ENCODE measurements around the gene CASP4.
A peak's percentile ranks its signal among the peaks of the same experiment; 100 is the strongest.
"Not testable (repeated sequence)": the region's sequence is repeated elsewhere in the genome, so short reads cannot be mapped to it uniquely, and the experiment has no call there.

The CASP4 gene

GRCh38 chr11:104964247-104964646 lies 4.1 kb downstream of the CASP4 start:
- H3K4me3 ChIP-seq (ENCODE audit: low read depth, low read length), result no peak overlapping the region
- no peak for DNase-seq (ENCODE audit: low read depth)

- no peak for DNase-seq (ENCODE audit: low read depth)
- H3K4me3 ChIP-seq (ENCODE audit: low read depth, low read length), result no peak overlapping the region
Observed at GRCh38 chr11:104962852-104963251, 5.5 kb downstream of the CASP4 start.

GRCh38 chr11:104957280-104957679 lies 11.1 kb downstream of the CASP4 start:
- no peak for DNase-seq (ENCODE audit: low read depth)
- H3K4me3 ChIP-seq (ENCODE audit: low read depth, low read length), result no peak overlapping the region

GRCh38 chr11:104956528-104956927 lies 11.8 kb downstream of the CASP4 start:
- DNase-seq (ENCODE audit: low read depth), result no peak
- H3K4me3 ChIP-seq (ENCODE audit: low read depth, low read length), result no peak overlapping the region

- no peak overlapping the region for H3K4me3 ChIP-seq (ENCODE audit: low read depth, low read length)
- no peak for DNase-seq (ENCODE audit: low read depth)
Observed at GRCh38 chr11:104946907-104947306, 21.5 kb downstream of the CASP4 start.

- no peak for DNase-seq (ENCODE audit: low read depth)
- H3K4me3 ChIP-seq (ENCODE audit: low read depth, low read length), result no peak overlapping the region
Observed at GRCh38 chr11:104944076-104944475, 24.3 kb downstream of the CASP4 start.

GRCh38 chr11:104943561-104943960 lies 24.8 kb downstream of the CASP4 start:
- no peak overlapping the region for H3K4me3 ChIP-seq (ENCODE audit: low read depth, low read length)
- no peak for DNase-seq (ENCODE audit: low read depth)

- H3K4me3 ChIP-seq (ENCODE audit: low read depth, low read length), result no peak overlapping the region
- no peak for DNase-seq (ENCODE audit: low read depth)
Observed at GRCh38 chr11:104934594-104934993, 33.8 kb downstream of the CASP4 start.

GRCh38 chr11:104934073-104934472 lies 34.3 kb downstream of the CASP4 start:
- not testable (repeated sequence) for DNase-seq (ENCODE audit: low read depth)

GRCh38 chr11:104928811-104929210 lies 39.6 kb downstream of the CASP4 start:
- no peak overlapping the region for H3K4me3 ChIP-seq (ENCODE audit: low read depth, low read length)
- no peak for DNase-seq (ENCODE audit: low read depth)

More at GRCh38 chr11:104934073-104934472, 34.3 kb downstream of the CASP4 start:
- not testable (repeated sequence) for H3K4me3 ChIP-seq (ENCODE audit: low read depth, low read length)

- no peak overlapping the region for H3K4me3 ChIP-seq (ENCODE audit: low read depth, low read length)
- no peak for DNase-seq (ENCODE audit: low read depth)
Observed at GRCh38 chr11:104926771-104927611, 41.4 kb downstream of the CASP4 start.

- no peak for DNase-seq (ENCODE audit: low read depth)
- no peak overlapping the region for H3K4me3 ChIP-seq (ENCODE audit: low read depth, low read length)
Observed at GRCh38 chr11:104925850-104926249, 42.5 kb downstream of the CASP4 start.

GRCh38 chr11:104918113-104918824 lies 50.1 kb downstream of the CASP4 start:
- peak; percentile 42 for DNase-seq (ENCODE audit: low read depth)
- H3K4me3 ChIP-seq (ENCODE audit: low read depth, low read length), result peak overlapping the region; percentile 31

- DNase-seq (ENCODE audit: low read depth), result no peak
Observed at GRCh38 chr11:104917271-104918112, 50.9 kb downstream of the CASP4 start.

GRCh38 chr11:104916442-104916841 lies 51.9 kb downstream of the CASP4 start:
- DNase-seq (ENCODE audit: low read depth), result no peak
- H3K4me3 ChIP-seq (ENCODE audit: low read depth, low read length), result no peak overlapping the region

More at GRCh38 chr11:104917271-104918112, 50.9 kb downstream of the CASP4 start:
- H3K4me3 ChIP-seq (ENCODE audit: low read depth, low read length), result peak overlapping the region; percentile 31

- DNase-seq (ENCODE audit: low read depth), result no peak
- H3K4me3 ChIP-seq (ENCODE audit: low read depth, low read length), result no peak overlapping the region
Observed at GRCh38 chr11:104912102-104912501, 56.3 kb downstream of the CASP4 start.

- no peak for DNase-seq (ENCODE audit: low read depth)
- no peak overlapping the region for H3K4me3 ChIP-seq (ENCODE audit: low read depth, low read length)
Observed at GRCh38 chr11:104908186-104908531, 60.2 kb downstream of the CASP4 start.

- DNase-seq (ENCODE audit: low read depth), result peak; percentile 59
- no peak overlapping the region for H3K4me3 ChIP-seq (ENCODE audit: low read depth, low read length)
Observed at GRCh38 chr11:104907521-104908185, 60.7 kb downstream of the CASP4 start.

- DNase-seq (ENCODE audit: low read depth), result no peak
Observed at GRCh38 chr11:104905271-104905670, 63.1 kb downstream of the CASP4 start.

More at GRCh38 chr11:104905271-104905670, 63.1 kb downstream of the CASP4 start:
- no peak overlapping the region for H3K4me3 ChIP-seq (ENCODE audit: low read depth, low read length)
